Tibial nerve (tissue), 4 donors: ENCODE data around the gene ANO6.

Source experiments
- CTCF ChIP-seq, 5 experiments: fragments of 200-600 bp in 3 of 5; fragments of 450-650 bp in 2 of 5; sonication (generic) in 3 of 5; IDR thresholded peaks; one replicate each; pipeline ENCODE4 v1.5.1; 2016 to 2019; ENCODE audit warnings: antibody characterized with exemption in 5 of 5, mild to moderate bottlenecking in 3 of 5, moderate library complexity in 2 of 5
- EP300 ChIP-seq, 2 donors: sonication (generic); formaldehyde crosslinking; IDR thresholded peaks; one replicate each; pipeline ENCODE4 v1.6.1; 2017; ENCODE audit warnings: antibody characterized with exemption in 2 of 2, mild to moderate bottlenecking in 1 of 2
- POLR2A ChIP-seq, 2 donors: fragments of 450-650 bp; IDR thresholded peaks; one replicate each; pipeline ENCODE4 v1.6.1; 2017; ENCODE audit warnings: antibody characterized with exemption in 2 of 2, mild to moderate bottlenecking in 2 of 2, moderate library complexity in 2 of 2

- TF ChIP-seq CTCF (IDR thresholded peaks at IDR 0.05), result peak; percentile 27 to 47 (median 33)
- no peak for TF ChIP-seq POLR2A (IDR thresholded peaks at IDR 0.05)
- TF ChIP-seq EP300 (IDR thresholded peaks at IDR 0.05), result no peak
Observed at GRCh38 chr12:45183246-45183645, 32.6 kb upstream of the ANO6 start.
